Lung (tissue), 12 donors: ENCODE data around the gene SLC39A5. TPM values are rescaled to one million over a fixed set of nuclear protein-coding genes. Genes with fewer than 3 reads are reported as not detected.

Experiments
- ATAC-seq: fragments of 200-7000 bp; cut with Tn5 transposase; one replicate; pipeline ENCODE4 v1.9.1; 2020; ENCODE audit warnings: moderate number of reproducible peaks; ENCODE audit not compliant: insufficient read depth, low FRiP score
- DNase-seq, 3 donors: peaks; one replicate each; pipeline ENCODE4 v3.0.0-alpha.2; 2013 to 2017
- H3K27ac ChIP-seq, 2 donors: one replicate each; pipeline ENCODE4 v1.5.1; 2013; ENCODE audit warnings: mild to moderate bottlenecking in 2 of 2, moderate library complexity in 2 of 2, control low read depth in 1 of 2, inconsistent platforms in 1 of 2, low read depth in 1 of 2, low read length in 1 of 2
- H3K27me3 ChIP-seq, 3 donors: one replicate each; pipeline ENCODE4 v1.5.1; 2013; ENCODE audit warnings: low read length in 2 of 3; ENCODE audit not compliant: control insufficient read depth in 3 of 3, insufficient read depth in 3 of 3
- H3K36me3 ChIP-seq, 4 donors: one replicate each; pipeline ENCODE4 v1.5.1; 2013; ENCODE audit warnings: low read length in 4 of 4, mild to moderate bottlenecking in 1 of 4, moderate library complexity in 1 of 4; ENCODE audit not compliant: control insufficient read depth in 4 of 4, insufficient read depth in 4 of 4
- H3K4me1 ChIP-seq, 5 donors: one replicate each; pipeline ENCODE4 v1.5.1; 2013; ENCODE audit warnings: low read length in 5 of 5, mild to moderate bottlenecking in 2 of 5, moderate library complexity in 1 of 5; ENCODE audit not compliant: control insufficient read depth in 5 of 5, insufficient read depth in 5 of 5
- H3K4me3 ChIP-seq: one replicate; pipeline ENCODE4 v1.5.1; 2013; ENCODE audit warnings: mild to moderate bottlenecking, control low read depth, moderate library complexity
- H3K9ac ChIP-seq, 2 donors: one replicate each; pipeline ENCODE4 v1.5.1; 2013; ENCODE audit warnings: low read length in 2 of 2, control low read depth in 1 of 2; ENCODE audit not compliant: insufficient read depth in 1 of 2
- H3K9me3 ChIP-seq, 4 donors: one replicate each; pipeline ENCODE4 v1.5.1; 2013; ENCODE audit warnings: low read length in 3 of 4, mild to moderate bottlenecking in 1 of 4, moderate library complexity in 1 of 4; ENCODE audit not compliant: control insufficient read depth in 4 of 4, insufficient read depth in 3 of 4
- CTCF ChIP-seq: IDR thresholded peaks from 2 replicates; pipeline ENCODE4 v1.5.1; 2012; ENCODE audit warnings: mild to moderate bottlenecking; ENCODE audit errors: control extremely low read depth, extremely low read depth
- WGBS, 2 donors: extraction: QIAGEN DNeasy Blood & Tissue Kit; methylation state at CpG; one replicate each; pipeline ENCODE4 v1.1.7; 2013; 5-methylcytosine and 5-hydroxymethylcytosine counted together
- polyA plus RNA-seq, 2 donors: library from polyadenylated mRNA; stranded (reverse); fragments of 200-250 nt; gene quantifications; one replicate each; pipeline ENCODE4 v1.2.1, GENCODE V29; 2013
- total RNA-seq, 2 donors: library from RNA; depleted of rRNA in 1 of 2; stranded (reverse); fragments of >200 nt in 1 of 2; gene quantifications; one replicate each; pipeline ENCODE4 v1.2.1, GENCODE V29; 2014 to 2021
- donor health status: control.
- donor health status: control.
- donor health status: Bipolar disorder and iron deficiency.
- donor health status: healthy.
- donor health status: DM: yes; HTN: yes; CAD: no.

The SLC39A5 gene
- total and polyA plus RNA-seq, 4 donors: 0.13 to 1.1 (median 0.45) TPM

- H3K27ac ChIP-seq: peak within 1 kb of the TSS; percentile 95 to 97
- H3K9me3 ChIP-seq: no peaks in the 10 kb centered on the region
- WGBS, 2 donors: 0 to 1% methylated on average over 49 to 78 of the region's 78 CpGs
- peak; percentile 97 for ATAC-seq
- no peaks in the 10 kb centered on the region for H3K27me3 ChIP-seq
- peak within 1 kb of the TSS; percentile 48 to 85 for H3K9ac ChIP-seq
- H3K36me3 ChIP-seq: peaks cover 11 to 36% (median 26%) of the 10 kb centered on the region in 4 donors
- DNase-seq: peak; percentile 83 to 92 (median 91)
- H3K4me3 ChIP-seq: peak within 1 kb of the TSS; percentile 98
- peaks cover 0 to 21% (median 8%) of the 10 kb centered on the region in 5 donors for H3K4me1 ChIP-seq
- peak; percentile 58 for TF ChIP-seq CTCF
These were observed 28.4 kb downstream of the SLC39A5 start, which contains the start of gene ANKRD52 for GRCh38 chr12:56258068-56258819. Gene ANKRD52, minus strand, starts transcription at chr12:56258384. Its CDS starts 115 bp downstream, at chr12:56258269.

GRCh38 chr12:56258820-56259183, 29.0 kb downstream of the SLC39A5 start:
- ATAC-seq (no peak), DNase-seq (no peak)
- 9 to 10% methylated on average over 9 of the region's 9 CpGs for WGBS, 2 donors
- H3K4me3 ChIP-seq: peak overlapping the region; percentile 98
- H3K9ac ChIP-seq: peak overlapping the region in 1 of 2 donors; percentile 85
- peaks cover 0 to 21% (median 8%) of the 10 kb centered on the region in 5 donors for H3K4me1 ChIP-seq
- no peaks in the 10 kb centered on the region for H3K27me3 ChIP-seq
- peak overlapping the region; percentile 95 to 97 for H3K27ac ChIP-seq
- TF ChIP-seq CTCF: no peak
- H3K36me3 ChIP-seq: peaks cover 5 to 32% (median 21%) of the 10 kb centered on the region in 4 donors
- H3K9me3 ChIP-seq: no peaks in the 10 kb centered on the region

- H3K4me1 ChIP-seq: peaks cover 0 to 21% (median 8%) of the 10 kb centered on the region in 5 donors
- peaks cover 0 to 17% (median 10%) of the 10 kb centered on the region in 4 donors for H3K36me3 ChIP-seq
- H3K27me3 ChIP-seq: no peaks in the 10 kb centered on the region
- no peak overlapping the region for H3K27ac ChIP-seq
- WGBS, 2 donors: 95% methylated on average over 8 of the region's 8 CpGs
- no peak for TF ChIP-seq CTCF
- ATAC-seq (no peak), DNase-seq (no peak)
- no peak overlapping the region for H3K4me3 ChIP-seq
- H3K9me3 ChIP-seq: no peaks in the 10 kb centered on the region
- no peak overlapping the region for H3K9ac ChIP-seq
These were observed 30.5 kb downstream of the SLC39A5 start for GRCh38 chr12:56260380-56260779.
